NCI-H2107 treated with DMSO at 0.1 percent for 48 hours (cell line): Measurements from ENCODE around the gene SEPHS1.
"Not testable (repeated sequence)": the region's sequence is repeated elsewhere in the genome, so short reads cannot be mapped to it uniquely, and the experiment has no call there.

Source experiments
- DNase-seq: peaks from one replicate; lab custom pipeline; 2025; ENCODE audit not compliant: unreplicated experiment; lab: John Stamatoyannopoulos, UW

SEPHS1 gene

GRCh38 chr10:13348216-13349017 is at the start of gene SEPHS1:
TSS of gene SEPHS1 (minus strand) at chr10:13348293. CDS start at chr10:13344950, 3,343 bp downstream.
- peak; percentile 24 for DNase-seq

- DNase-seq: no peak
Observed at GRCh38 chr10:13397052-13397451, 49.0 kb upstream of the SEPHS1 start.

GRCh38 chr10:13396369-13396768 is 48.3 kb upstream of the SEPHS1 start:
- no peak for DNase-seq

- no peak for DNase-seq
Observed at GRCh38 chr10:13395540-13395939, 47.4 kb upstream of the SEPHS1 start.

- DNase-seq: no peak
Observed at GRCh38 chr10:13393640-13394039, 45.5 kb upstream of the SEPHS1 start.

GRCh38 chr10:13392701-13393100 is 44.6 kb upstream of the SEPHS1 start:
- DNase-seq: no peak

- DNase-seq: no peak
Observed at GRCh38 chr10:13390604-13391522, 42.8 kb upstream of the SEPHS1 start.

- no peak for DNase-seq
Observed at GRCh38 chr10:13388478-13389230, 40.6 kb upstream of the SEPHS1 start.

GRCh38 chr10:13386021-13386420 is 37.9 kb upstream of the SEPHS1 start:
- DNase-seq: no peak

GRCh38 chr10:13383399-13383761 is 35.3 kb upstream of the SEPHS1 start:
- no peak for DNase-seq

GRCh38 chr10:13382703-13383398 is 34.8 kb upstream of the SEPHS1 start:
- peak; percentile 0 for DNase-seq

- not testable (repeated sequence) for DNase-seq
Observed at GRCh38 chr10:13379061-13379460, 31.0 kb upstream of the SEPHS1 start.

GRCh38 chr10:13376746-13377145 is 28.7 kb upstream of the SEPHS1 start:
- no peak for DNase-seq

GRCh38 chr10:13376297-13376696 is 28.2 kb upstream of the SEPHS1 start:
- peak; percentile 2 for DNase-seq

GRCh38 chr10:13375791-13376190 is 27.7 kb upstream of the SEPHS1 start:
- DNase-seq: no peak

- no peak for DNase-seq
Observed at GRCh38 chr10:13373644-13374043, 25.6 kb upstream of the SEPHS1 start.

- DNase-seq: no peak
Observed at GRCh38 chr10:13372524-13372923, 24.4 kb upstream of the SEPHS1 start.

GRCh38 chr10:13371897-13372470 is 23.9 kb upstream of the SEPHS1 start:
- peak; percentile 53 for DNase-seq

GRCh38 chr10:13366891-13367290 is 18.8 kb upstream of the SEPHS1 start:
- DNase-seq: no peak

GRCh38 chr10:13365831-13366230 is 17.7 kb upstream of the SEPHS1 start:
- no peak for DNase-seq
